Neural progenitor cell (in vitro differentiated cells): ENCODE results near the gene TMEM203. TPM values are rescaled to one million over a fixed set of nuclear protein-coding genes. Genes with fewer than 3 reads are reported as not detected.

Source experiments
- DNase-seq: peaks from one replicate; pipeline ENCODE4 v3.0.0-alpha.2; 2016; ENCODE audit warnings: low spot score
- H2AFZ ChIP-seq: fragments of 200-600 bp; sonication (generic); replicated peaks from 2 replicates; pipeline ENCODE4 v1.6.1; 2016; ENCODE audit warnings: antibody characterized with exemption
- H3F3A ChIP-seq: fragments of 200-600 bp; sonication (generic); 2 replicates; pipeline ENCODE4 v1.6.1; 2016; ENCODE audit warnings: antibody characterized with exemption, low read depth
- H3K27ac ChIP-seq: fragments of 200-600 bp; sonication (generic); 2 replicates; pipeline ENCODE4 v1.5.1; 2016; ENCODE audit warnings: mild to moderate bottlenecking
- H3K27me3 ChIP-seq: fragments of 200-600 bp; sonication (generic); 2 replicates; pipeline ENCODE4 v1.6.1; 2016; ENCODE audit warnings: mild to moderate bottlenecking, moderate library complexity
- H3K36me3 ChIP-seq: fragments of 200-600 bp; sonication (generic); 2 replicates; pipeline ENCODE4 v1.5.1; 2016
- H3K4me1 ChIP-seq: fragments of 200-600 bp; sonication (generic); 2 replicates; pipeline ENCODE4 v1.6.1; 2016; ENCODE audit warnings: mixed run types
- H3K4me2 ChIP-seq: fragments of 200-600 bp; sonication (generic); 2 replicates; pipeline ENCODE4 v1.6.1; 2016
- H3K4me3 ChIP-seq: fragments of 200-600 bp; sonication (generic); 2 replicates; pipeline ENCODE4 v1.5.1; 2016
- H3K79me2 ChIP-seq: fragments of 200-600 bp; sonication (generic); 2 replicates; pipeline ENCODE4 v1.6.1; 2016; ENCODE audit warnings: low read depth
- H3K9ac ChIP-seq: fragments of 200-600 bp; sonication (generic); 2 replicates; pipeline ENCODE4 v1.6.1; 2016
- H3K9me3 ChIP-seq: fragments of 200-600 bp; sonication (generic); 2 replicates; pipeline ENCODE4 v1.5.1; 2016; ENCODE audit warnings: low read depth
- H4K20me1 ChIP-seq: fragments of 200-600 bp; sonication (generic); 2 replicates; pipeline ENCODE4 v1.6.1; 2016; ENCODE audit warnings: low read depth
- H3K27ac Mint-ChIP-seq: 3 replicates; pipeline ENCODE4 v1.8.0; 2021; ENCODE audit warnings: mixed read lengths
- H3K27me3 Mint-ChIP-seq: 2 replicates; pipeline ENCODE4 v1.8.0; 2022; ENCODE audit warnings: low read depth, mild to moderate bottlenecking, inconsistent platforms, moderate library complexity, mixed read lengths; ENCODE audit not compliant: insufficient read depth
- H3K36me3 Mint-ChIP-seq: 3 replicates; pipeline ENCODE4 v1.8.0; 2021; ENCODE audit warnings: mixed read lengths
- H3K4me1 Mint-ChIP-seq: 3 replicates; pipeline ENCODE4 v1.8.0; 2021; ENCODE audit warnings: mixed read lengths
- H3K4me3 Mint-ChIP-seq: 3 replicates; pipeline ENCODE4 v1.8.0; 2021; ENCODE audit warnings: mild to moderate bottlenecking, moderate library complexity, mixed read lengths
- H3K9me3 Mint-ChIP-seq: 3 replicates; pipeline ENCODE4 v1.8.0; 2020; ENCODE audit warnings: mixed read lengths
- CTCF ChIP-seq: fragments of 200-600 bp; sonication (generic); IDR thresholded peaks from 2 replicates; pipeline ENCODE4 v1.5.1; 2017; ENCODE audit warnings: antibody characterized with exemption, mild to moderate bottlenecking
- EZH2 ChIP-seq: fragments of 200-600 bp; sonication (generic); IDR thresholded peaks from 2 replicates; pipeline ENCODE4 v1.6.1; 2017; ENCODE audit warnings: antibody characterized with exemption, mild to moderate bottlenecking, moderate library complexity
- EZH2phosphoT487 ChIP-seq: fragments of 200-600 bp; sonication (generic); IDR thresholded peaks from 2 replicates; pipeline ENCODE4 v1.6.1; 2017; ENCODE audit warnings: antibody characterized with exemption
- total RNA-seq: library from RNA; depleted of rRNA; stranded (reverse); fragments of >200 nt; gene quantifications from 2 replicates; pipeline ENCODE4 v1.2.3, GENCODE V29; 2015; ENCODE audit warnings: low replicate concordance

The TMEM203 gene
- total RNA-seq, 1 donor from 2014 or later = 21.6 TPM

DNA sequence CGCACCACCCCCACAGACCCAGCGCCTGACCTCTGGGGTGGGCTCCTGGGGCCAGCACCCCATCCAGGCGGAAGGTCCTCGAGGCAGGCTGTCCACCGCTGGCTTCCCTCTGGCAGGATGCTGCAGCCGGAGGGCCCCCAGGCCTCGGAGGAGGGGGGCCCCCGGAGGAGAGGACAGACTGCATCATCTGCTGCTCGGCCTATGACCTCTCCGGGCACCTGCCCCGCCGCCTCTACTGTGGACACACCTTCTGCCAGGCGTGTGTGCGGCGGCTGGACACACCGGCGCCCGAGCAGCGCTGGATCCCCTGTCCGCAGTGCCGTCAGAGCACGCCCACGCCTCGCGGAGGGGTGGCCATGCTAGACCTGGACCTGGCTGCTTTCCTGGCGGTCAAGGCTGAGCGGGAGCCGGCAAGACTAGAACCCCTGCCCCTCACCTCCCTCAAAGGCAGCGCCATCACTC lies 23.1 kb upstream of the TMEM203 start:
- H3K27ac ChIP-seq = no peak overlapping the region
- no peaks in the 10 kb centered on the region for H3F3A ChIP-seq

DNA sequence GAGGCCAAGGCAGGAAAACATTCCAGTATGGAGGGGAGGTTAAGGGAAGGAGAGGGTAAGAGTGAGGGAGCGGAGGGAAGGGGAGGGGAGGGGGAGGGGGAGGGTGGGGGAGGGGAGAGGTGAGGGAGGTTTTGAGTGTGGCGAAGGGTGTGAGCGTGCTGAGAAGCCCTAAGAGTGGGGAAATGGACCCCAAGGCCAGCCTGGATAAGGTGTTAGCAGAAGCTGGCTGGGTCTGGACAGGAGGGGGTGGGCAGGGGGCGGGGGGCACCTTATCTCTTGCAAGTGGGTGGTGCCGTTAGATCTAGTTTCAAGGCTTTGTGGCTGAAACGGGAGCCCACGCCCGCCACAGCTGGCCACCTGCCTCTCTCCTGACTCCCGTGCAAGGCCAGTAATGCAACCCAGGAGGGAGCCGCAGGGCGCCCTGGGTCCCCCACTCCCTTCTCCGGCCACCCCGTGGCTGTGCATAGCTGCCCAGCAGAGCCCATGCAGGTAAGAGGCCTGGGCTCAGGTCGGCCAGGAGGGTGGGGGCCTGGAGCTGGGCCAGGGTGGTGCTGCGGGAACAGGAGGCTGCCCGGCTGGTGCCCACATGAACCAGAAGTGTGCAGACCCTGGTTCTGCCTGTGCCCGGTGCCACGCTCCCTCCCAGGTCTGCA lies 22.5 kb upstream of the TMEM203 start:
- no peaks in the 10 kb centered on the region for H3K36me3 ChIP-seq
- no peak overlapping the region for H2AFZ ChIP-seq
- no peaks in the 10 kb centered on the region for H3K9me3 Mint-ChIP-seq
- H3K4me1 ChIP-seq = peaks cover 1% of the 10 kb centered on the region
- no peak overlapping the region for H3K9ac ChIP-seq
- H3K4me3 ChIP-seq = no peak overlapping the region
- H3K4me2 ChIP-seq = no peak overlapping the region
- peaks cover 3% of the 10 kb centered on the region for H3K4me1 Mint-ChIP-seq
- no peak for DNase-seq
- H3F3A ChIP-seq = peaks cover 5% of the 10 kb centered on the region
- no peaks in the 10 kb centered on the region for H3K9me3 ChIP-seq
- H3K27me3 Mint-ChIP-seq = peaks cover 6% of the 10 kb centered on the region
- H3K27ac ChIP-seq = no peak overlapping the region
- no peak overlapping the region for H3K27ac Mint-ChIP-seq
- TF ChIP-seq EZH2phosphoT487 (no peak), CTCF (no peak), EZH2 (no peak)
- no peaks in the 10 kb centered on the region for H3K36me3 Mint-ChIP-seq
- no peak overlapping the region for H3K4me3 Mint-ChIP-seq
- peaks cover 2% of the 10 kb centered on the region for H3K27me3 ChIP-seq
- H3K79me2 ChIP-seq = no peaks in the 10 kb centered on the region
- H4K20me1 ChIP-seq = no peaks in the 10 kb centered on the region

More for the DNA sequence above, 23.1 kb upstream of the TMEM203 start:
- no peak for DNase-seq
- Histone ChIP-seq H3K9ac (no peak overlapping the region), H3K36me3 (no peaks in the 10 kb centered on the region), H3K4me1 (no peaks in the 10 kb centered on the region), H3K4me2 (no peak overlapping the region), H2AFZ (no peak overlapping the region), H3K9me3 (no peaks in the 10 kb centered on the region), H3K4me3 (no peak overlapping the region), H4K20me1 (no peaks in the 10 kb centered on the region), H3K27me3 (no peaks in the 10 kb centered on the region), H3K79me2 (no peaks in the 10 kb centered on the region)
- H3K4me1 Mint-ChIP-seq = peaks cover 3% of the 10 kb centered on the region
- peaks cover 6% of the 10 kb centered on the region for H3K27me3 Mint-ChIP-seq
- H3K27ac Mint-ChIP-seq = no peak overlapping the region
- no peaks in the 10 kb centered on the region for H3K9me3 Mint-ChIP-seq
- H3K4me3 Mint-ChIP-seq = no peak overlapping the region
- H3K36me3 Mint-ChIP-seq = no peaks in the 10 kb centered on the region
- TF ChIP-seq CTCF = no peak
- TF ChIP-seq EZH2phosphoT487 = no peak
- TF ChIP-seq EZH2 = no peak

GRCh38 chr9:137227054-137227852 lies 21.8 kb upstream of the TMEM203 start, which contains the start of gene RNF224:
TSS of gene RNF224 (plus strand) at chr9:137227502. CDS start at chr9:137228336, 834 bp downstream.
- Histone ChIP-seq H3K27me3 (peaks cover 10% of the 10 kb centered on the region), H3F3A (peaks cover 12% of the 10 kb centered on the region), H3K9ac (no peak within 1 kb of the TSS), H4K20me1 (no peaks in the 10 kb centered on the region), H3K4me2 (no peak within 1 kb of the TSS), H3K36me3 (no peaks in the 10 kb centered on the region), H3K9me3 (no peaks in the 10 kb centered on the region), H2AFZ (no peak within 1 kb of the TSS), H3K4me1 (peaks cover 9% of the 10 kb centered on the region), H3K27ac (no peak within 1 kb of the TSS), H3K4me3 (no peak within 1 kb of the TSS), H3K79me2 (no peaks in the 10 kb centered on the region)
- DNase-seq = peak; percentile 93
- Mint-ChIP-seq H3K27me3 (peaks cover 6% of the 10 kb centered on the region), H3K9me3 (no peaks in the 10 kb centered on the region), H3K36me3 (no peaks in the 10 kb centered on the region), H3K4me1 (peaks cover 3% of the 10 kb centered on the region), H3K4me3 (peak within 1 kb of the TSS; percentile 55), H3K27ac (no peak within 1 kb of the TSS)
- no peak for TF ChIP-seq EZH2
- TF ChIP-seq EZH2phosphoT487 = no peak
- peak; percentile 91 for TF ChIP-seq CTCF
